AG10803 (cell line): ENCODE results near the gene SHF.

ENCODE experiments used
- DNase-seq: peaks from one replicate; pipeline ENCODE4 v3.0.0; 2010; ENCODE audit warnings: low read depth
- H3K4me3 ChIP-seq: 2 replicates; pipeline ENCODE4 v1.5.1; 2011; ENCODE audit warnings: mild to moderate bottlenecking, low read length, control low read depth
- CTCF ChIP-seq: conservative IDR thresholded peaks from 2 replicates; pipeline ENCODE4 v1.5.1; 2011; ENCODE audit warnings: mild to moderate bottlenecking, low read length, control low read depth, inconsistent platforms

Gene SHF

GRCh38 chr15:45121706-45122417, 65.9 kb downstream of the SHF start:
- TF ChIP-seq CTCF: no peak
- H3K4me3 ChIP-seq: no peak overlapping the region
- DNase-seq: peak; percentile 84

GRCh38 chr15:45121020-45121419, 66.7 kb downstream of the SHF start:
- no peak for TF ChIP-seq CTCF
- no peak overlapping the region for H3K4me3 ChIP-seq
- no peak for DNase-seq

GRCh38 chr15:45120081-45120972, 67.4 kb downstream of the SHF start:
- TF ChIP-seq CTCF: no peak
- H3K4me3 ChIP-seq: no peak overlapping the region
- no peak for DNase-seq

GRCh38 chr15:45118996-45119395, 68.8 kb downstream of the SHF start:
- no peak overlapping the region for H3K4me3 ChIP-seq
- no peak for TF ChIP-seq CTCF
- no peak for DNase-seq

- DNase-seq: peak; percentile 81
- TF ChIP-seq CTCF: peak; percentile 100
- H3K4me3 ChIP-seq: no peak overlapping the region; the same call in 1 of the 2 replicates
These were observed 69.6 kb downstream of the SHF start for GRCh38 chr15:45118131-45118588.

GRCh38 chr15:45117308-45118130, 70.2 kb downstream of the SHF start:
- no peak for DNase-seq
- H3K4me3 ChIP-seq: no peak overlapping the region; the same call in 1 of the 2 replicates
- TF ChIP-seq CTCF: no peak
